MM.1S (cell line): ENCODE measurements around the gene ATG4C.

Experiments used
- EZH2 ChIP-seq: fragments of 300-600 bp; sonication (generic); optimal IDR thresholded peaks from 2 replicates; pipeline ENCODE3; 2017; ENCODE audit warnings: low read depth, mild to moderate bottlenecking, antibody characterized with exemption, low read length, mixed read lengths
- EZH2phosphoT487 ChIP-seq: fragments of 300-600 bp; sonication (generic); IDR thresholded peaks from 2 replicates; pipeline ENCODE4 v1.6.1; 2018; ENCODE audit warnings: antibody characterized with exemption, low read length
- TF ChIP-seq, protein P1 (sequence below): fragments of 300-600 bp; sonication (generic); IDR thresholded peaks from 2 replicates; pipeline ENCODE4 v1.5.1; 2016; ENCODE audit warnings: antibody characterized with exemption, low read length, mixed read lengths

DNA sequence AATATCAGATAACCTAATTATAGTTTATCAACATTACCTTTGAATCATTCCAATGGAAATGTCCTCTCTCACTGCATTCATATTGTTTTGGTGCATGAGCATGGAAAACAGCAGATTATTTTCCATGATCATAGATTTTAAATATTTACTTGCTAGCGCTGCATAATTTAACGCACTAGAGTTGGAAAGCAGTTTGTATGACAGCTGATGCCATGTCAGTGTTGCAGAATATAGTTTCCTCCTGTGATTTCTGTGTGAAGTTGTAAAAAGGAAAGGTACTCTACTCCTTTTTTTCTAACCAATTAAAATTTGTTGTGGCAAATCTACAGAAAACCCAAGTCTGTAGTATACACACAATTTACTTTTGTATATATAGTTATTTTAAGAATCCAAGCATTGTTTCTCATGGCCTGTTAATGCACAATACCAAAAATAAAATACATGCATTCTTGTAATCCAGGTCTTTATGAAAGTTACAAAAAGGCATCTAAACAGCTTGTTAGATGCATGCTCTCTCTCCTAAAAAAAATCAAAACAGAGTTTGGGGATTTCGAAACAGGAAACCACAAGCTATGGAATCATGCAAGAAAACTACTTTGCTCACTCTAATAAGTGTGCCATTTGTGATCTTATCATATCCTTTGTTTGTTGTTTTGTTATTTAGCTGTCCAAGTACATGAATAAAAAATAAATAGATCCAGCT lies 1.9 kb upstream of the ATG4C start:
- TF ChIP-seq, protein P1, sequence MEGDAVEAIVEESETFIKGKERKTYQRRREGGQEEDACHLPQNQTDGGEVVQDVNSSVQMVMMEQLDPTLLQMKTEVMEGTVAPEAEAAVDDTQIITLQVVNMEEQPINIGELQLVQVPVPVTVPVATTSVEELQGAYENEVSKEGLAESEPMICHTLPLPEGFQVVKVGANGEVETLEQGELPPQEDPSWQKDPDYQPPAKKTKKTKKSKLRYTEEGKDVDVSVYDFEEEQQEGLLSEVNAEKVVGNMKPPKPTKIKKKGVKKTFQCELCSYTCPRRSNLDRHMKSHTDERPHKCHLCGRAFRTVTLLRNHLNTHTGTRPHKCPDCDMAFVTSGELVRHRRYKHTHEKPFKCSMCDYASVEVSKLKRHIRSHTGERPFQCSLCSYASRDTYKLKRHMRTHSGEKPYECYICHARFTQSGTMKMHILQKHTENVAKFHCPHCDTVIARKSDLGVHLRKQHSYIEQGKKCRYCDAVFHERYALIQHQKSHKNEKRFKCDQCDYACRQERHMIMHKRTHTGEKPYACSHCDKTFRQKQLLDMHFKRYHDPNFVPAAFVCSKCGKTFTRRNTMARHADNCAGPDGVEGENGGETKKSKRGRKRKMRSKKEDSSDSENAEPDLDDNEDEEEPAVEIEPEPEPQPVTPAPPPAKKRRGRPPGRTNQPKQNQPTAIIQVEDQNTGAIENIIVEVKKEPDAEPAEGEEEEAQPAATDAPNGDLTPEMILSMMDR = no peak
- TF ChIP-seq EZH2 = no peak
- no peak for TF ChIP-seq EZH2phosphoT487
